ENCODE data around the gene KLF13.

KLF13 gene

DNA sequence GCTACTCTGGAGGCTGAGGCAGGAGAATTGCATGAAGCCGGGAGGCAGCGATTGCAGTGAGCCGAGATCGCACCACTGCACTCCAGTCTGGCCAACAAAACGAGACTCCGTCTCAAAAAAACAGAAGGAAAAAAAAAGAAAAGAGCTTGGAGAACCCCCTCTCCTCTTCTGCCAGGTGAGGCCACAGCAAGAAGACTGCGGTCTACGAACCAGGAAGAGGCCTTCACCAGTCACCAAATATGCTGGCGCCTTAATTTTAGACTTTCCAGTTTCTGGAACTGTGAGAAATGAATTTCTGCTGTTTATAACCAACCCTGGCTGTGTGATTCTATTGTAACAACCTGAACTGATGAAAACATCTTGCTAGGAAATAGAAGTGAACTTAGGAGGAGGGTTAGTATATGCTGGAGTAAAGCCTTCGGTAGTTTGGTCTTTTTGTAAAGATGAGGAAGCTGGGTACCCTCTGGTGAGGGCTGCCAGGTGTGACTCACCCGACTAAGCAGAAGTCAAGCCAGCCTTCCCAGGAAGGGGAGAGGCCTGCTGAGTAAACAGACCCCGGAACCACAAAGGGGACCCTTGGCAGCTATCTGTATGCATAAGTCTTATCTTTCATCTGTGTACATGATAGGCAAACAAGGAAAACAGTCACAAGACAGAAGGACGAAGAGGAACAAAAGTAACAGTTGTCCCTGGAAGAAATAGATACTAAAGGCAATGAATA is 78.7 kb downstream of the KLF13 start:
- no peak for DNase-seq

DNA sequence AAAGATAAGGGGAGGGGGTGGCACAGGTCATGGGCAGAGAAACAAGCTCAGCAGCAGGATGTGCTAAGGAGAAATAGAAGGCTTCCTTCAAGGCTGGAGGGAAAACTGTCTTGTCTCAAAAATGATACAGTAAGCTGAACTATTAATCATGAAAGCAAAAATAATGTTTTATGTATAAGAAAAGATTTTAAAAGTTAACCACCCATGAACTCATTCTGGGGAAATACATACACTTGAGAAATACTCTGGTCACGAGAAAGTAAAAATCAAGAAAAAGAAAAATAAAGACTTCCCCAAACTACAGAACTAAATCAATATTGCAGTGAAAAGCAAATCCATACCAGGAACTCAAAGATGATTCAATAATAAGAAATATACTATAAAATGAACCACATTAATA is 80.7 kb downstream of the KLF13 start:
- no peak for DNase-seq

DNA sequence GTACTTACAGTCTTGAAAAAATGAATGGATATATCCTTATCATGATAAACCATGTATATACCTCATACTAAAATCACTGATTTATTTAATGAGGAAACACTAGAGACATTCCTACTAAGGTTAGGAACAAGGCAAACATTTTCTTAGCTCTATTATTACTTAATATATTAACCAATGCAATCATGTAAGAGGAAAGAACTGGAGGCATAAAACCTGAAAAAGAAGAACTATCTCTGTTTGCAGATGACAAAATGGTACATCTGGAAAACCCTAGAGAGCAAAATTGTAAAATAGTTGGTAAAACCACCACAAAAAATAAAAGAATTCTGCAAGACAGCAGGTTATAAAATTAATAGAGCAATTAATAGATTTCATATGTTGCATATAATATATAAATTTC is 81.2 kb downstream of the KLF13 start:
- no peak for DNase-seq

DNA sequence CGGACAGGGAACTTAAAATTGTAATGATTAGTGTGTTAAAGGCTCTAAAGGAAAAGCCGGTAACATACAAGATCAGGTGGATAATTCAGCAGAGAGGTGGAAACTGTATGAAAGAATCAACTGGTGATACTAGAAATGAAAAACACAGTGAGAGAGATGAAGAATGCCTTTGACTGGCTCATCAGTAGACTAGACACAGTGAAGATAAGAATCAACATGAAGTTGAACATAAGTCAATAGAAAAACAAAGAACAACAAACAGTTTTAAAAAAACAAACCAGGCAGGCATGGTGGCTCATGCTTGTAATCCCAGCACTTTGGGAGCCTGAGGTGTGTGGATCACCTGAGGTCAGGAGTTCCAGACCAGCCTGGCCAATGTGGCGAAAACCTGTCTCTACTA is 82.1 kb downstream of the KLF13 start:
- DNase-seq = no peak

DNA sequence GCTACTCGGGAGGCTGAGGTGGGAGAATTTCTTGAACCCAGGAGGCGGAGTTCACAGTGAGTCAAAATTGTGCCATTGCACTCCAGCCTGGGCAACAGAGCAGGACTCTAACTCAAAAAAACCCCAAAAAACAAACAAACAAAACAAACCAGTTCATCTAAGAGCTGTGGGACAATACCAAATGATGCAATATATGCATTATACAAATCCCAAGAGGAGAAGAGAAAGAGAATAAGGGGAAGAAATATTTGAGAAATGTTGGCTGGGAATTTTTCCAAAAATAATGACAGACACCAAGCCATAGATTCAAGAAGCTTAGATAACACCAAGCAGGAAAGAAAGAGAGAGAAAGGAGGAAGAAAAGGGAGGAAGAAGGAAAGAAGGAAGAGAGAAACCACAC is 82.5 kb downstream of the KLF13 start:
- no peak for DNase-seq

DNA sequence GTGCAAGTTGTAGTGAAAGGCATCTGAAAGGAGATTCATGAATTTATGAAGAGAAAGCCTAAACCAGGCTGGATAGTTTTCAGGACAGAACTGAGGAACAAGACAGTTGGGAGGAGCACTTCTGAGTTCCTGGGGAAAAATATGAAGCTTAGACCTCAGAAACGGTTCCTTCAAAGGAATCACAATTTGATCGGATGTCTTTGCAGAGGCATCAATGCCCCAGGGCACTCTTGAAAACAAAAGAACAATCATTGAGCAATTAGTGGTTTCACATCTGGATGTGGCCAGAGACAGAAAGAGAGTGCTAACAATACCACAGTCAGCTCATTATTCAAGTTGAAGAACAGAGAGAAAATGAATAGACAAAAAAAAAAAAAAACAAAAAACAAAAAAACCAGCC is 86.2 kb downstream of the KLF13 start:
- DNase-seq = no peak

DNA sequence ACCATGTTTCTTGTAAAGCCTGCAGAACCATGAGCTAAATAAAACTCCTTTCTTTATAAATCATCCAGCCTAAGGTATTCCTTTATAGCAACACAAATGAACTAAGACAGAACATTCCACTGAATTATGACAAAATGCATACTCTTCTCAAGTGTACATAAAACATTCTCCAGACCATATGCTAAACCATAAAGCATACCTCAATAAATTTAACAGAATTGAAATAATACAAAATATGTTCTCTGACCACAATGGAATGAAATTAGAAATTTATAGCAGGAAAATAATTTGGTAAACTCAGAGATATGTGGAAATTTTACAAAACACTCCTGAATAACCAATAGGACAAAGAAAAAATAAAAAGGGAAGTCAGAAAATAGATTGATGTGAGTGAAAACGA is 88.6 kb downstream of the KLF13 start:
- DNase-seq = no peak

DNA sequence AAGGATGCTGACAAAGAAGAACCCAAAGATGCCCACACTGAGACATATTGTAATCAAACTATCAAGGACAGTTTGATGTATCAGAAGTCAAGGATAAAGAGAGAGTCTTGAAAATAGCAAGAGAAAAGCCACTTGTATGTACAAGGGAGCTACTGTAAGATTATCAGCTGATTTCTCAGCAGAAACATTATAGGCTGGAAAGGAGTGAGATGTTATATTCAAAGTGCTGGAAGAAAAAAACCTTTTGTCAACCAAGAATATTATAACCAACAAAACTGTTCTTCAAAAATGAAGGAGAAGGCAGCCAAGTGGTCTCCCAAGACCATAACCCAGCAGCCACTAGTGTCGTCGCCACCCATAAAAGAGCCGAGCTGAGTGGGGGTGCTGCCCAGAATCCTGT is 93.2 kb downstream of the KLF13 start:
- no peak for DNase-seq

DNA sequence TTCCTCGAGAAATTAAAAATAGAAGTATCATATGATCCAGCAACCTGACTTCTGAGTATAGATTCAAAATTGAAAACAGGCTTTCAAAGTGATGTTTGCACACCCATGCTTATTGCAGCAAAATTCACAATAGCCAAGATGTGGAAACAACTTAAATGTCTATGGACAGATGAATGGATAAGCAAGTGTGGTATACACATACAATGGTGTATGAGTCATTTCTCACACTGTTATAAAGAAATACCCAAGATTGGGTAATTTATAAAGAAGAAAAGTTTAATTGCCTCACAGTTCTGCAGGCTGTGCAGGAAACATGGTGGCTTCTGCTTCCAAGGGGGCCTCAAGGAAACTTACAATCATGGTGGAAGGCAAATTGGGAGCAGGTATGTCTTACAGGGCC is 100.8 kb downstream of the KLF13 start:
- DNase-seq = no peak
